ENCODE data around the gene MLLT3.
"Not testable (repeated sequence)": the region's sequence is repeated elsewhere in the genome, so short reads cannot be mapped to it uniquely, and the experiment has no call there.

Gene MLLT3

GRCh38 chr9:20622330-20623020, at the start of gene MLLT3:
Gene MLLT3, minus strand, starts transcription at chr9:20622499.
- peak; percentile 88 for FAIRE-seq

- FAIRE-seq, result no peak
Measured at GRCh38 chr9:20671635-20672034, 49.3 kb upstream of the MLLT3 start.

DNA sequence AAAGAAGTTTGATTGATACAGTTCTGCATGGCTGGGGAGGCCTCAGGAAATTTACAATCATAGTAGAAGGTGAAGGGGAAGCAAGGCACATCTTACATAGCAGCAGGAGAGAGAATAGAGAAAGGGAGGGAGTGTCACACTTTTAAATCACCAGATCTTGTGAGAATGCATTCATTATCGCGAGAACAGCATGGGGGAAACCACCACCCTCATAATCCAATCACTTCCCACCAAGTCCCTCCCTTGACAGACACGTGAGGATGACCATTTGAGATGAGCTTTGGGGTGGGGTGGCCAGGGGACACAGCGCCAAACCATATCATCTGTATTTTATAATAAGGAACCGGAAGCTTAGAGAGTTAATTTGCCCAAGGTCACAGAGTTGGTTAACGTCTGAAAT, 48.1 kb upstream of the MLLT3 start:
- no peak for FAIRE-seq

DNA sequence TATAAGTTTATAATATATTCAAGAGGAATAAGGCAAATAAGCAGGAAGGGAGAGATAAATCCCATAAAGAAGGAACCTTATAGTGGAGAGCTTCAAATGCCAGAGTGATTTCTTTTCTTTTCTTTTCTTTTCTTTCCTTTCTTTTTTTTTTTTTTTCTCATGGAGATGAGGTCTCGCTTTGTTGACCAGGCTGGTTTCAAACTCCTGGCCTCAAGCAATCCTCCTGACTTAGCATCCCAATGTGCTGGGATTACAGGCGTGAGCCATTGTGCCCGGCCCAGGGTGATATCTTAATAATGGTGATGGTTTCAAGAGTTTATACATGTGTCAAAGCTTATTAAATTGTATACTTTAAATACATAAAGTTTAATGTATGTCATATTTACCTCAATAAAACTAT, 42.2 kb upstream of the MLLT3 start:
- FAIRE-seq, result no peak

- FAIRE-seq, result no peak
Measured at GRCh38 chr9:20663133-20663532, 40.8 kb upstream of the MLLT3 start.

- FAIRE-seq, result no peak
Measured at GRCh38 chr9:20662156-20662555, 39.9 kb upstream of the MLLT3 start.

GRCh38 chr9:20659474-20659967, 37.2 kb upstream of the MLLT3 start:
- FAIRE-seq, result no peak

DNA sequence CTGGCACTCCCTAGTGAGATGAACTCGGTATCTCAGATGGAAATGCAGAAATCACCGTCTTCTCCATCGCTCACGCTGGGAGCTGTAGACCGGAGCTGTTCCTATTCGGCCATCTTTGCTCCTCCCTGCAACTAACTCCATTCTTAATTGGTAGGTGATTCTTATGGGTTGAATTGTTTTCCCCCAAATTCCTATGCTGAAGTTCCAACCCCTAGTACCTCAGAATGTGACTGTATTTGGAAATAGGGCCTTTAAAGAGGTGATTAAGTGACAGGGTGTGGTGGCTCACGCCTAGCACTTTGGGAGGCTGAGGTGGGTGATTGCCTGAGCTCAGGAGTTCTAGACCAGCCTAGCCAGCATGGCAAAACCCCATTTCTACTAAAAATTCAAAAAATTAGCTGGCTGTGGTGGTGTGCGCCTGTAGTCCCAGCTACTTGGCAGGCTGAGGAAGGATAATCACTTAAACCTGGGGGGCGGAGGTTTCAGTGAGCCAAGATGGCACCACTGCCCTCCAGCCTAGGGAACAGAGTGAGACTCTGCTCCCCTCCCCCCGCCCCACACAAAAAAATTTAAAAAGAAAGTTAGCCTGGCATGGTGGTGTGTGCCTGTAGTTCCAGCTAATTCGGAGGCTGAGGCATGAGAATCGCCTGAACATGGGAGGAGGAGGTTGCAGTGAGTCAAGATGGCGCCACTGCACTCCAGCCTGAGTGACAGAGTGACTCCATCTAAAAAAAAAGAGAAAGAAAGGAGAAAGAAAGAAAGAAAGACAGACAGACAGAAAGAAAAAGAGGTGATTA, 36.6 kb upstream of the MLLT3 start:
- FAIRE-seq, result no peak

- FAIRE-seq, result not testable (repeated sequence)
Measured at GRCh38 chr9:20658246-20658667, 36.0 kb upstream of the MLLT3 start.

DNA sequence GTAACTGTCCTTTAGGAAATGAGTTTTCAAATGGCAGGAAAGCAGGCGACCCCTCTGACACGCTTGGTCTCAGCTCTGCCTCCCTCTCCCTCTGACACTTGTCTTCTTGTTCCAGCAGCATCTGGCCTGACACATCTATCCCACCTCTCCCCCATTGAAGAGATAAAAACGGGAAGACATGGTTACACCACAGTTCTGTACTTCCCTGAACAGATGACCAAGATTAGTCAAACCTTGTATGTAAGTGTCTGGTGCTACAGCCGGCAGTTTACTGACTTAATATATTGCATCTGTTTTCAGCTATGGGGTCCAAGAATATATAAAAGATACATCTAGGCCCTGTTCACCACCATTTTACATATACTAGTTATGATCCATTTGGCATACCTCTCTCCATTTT, 29.6 kb upstream of the MLLT3 start:
- no peak for FAIRE-seq

DNA sequence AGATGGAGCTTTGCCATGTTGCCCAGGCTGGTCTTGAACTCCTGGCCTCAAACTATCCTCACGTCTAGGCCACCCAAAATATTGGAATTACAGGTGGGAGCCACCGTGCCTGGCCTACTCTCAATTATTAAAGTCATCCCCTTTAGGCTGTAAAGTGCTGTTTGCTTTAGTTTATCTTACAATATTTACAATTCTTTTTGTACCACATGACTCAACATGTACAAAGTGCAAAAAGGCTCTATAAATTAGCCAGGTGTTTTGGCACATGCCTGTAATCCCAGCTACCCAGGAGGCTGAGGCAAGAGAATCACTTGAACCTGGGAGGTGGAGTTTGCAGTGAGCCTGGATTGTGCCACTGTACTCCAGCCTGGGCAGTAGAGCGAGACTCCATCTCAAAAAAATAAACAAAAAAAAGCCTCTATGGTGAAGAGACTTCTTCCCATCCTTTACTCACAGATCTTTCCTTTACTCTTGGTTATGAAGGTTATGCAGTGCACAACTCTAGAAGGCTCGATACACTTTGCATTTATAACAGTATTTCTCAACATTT, 28.5 kb upstream of the MLLT3 start:
- no peak for FAIRE-seq

GRCh38 chr9:20650313-20650712, 28.0 kb upstream of the MLLT3 start:
- no peak for FAIRE-seq

DNA sequence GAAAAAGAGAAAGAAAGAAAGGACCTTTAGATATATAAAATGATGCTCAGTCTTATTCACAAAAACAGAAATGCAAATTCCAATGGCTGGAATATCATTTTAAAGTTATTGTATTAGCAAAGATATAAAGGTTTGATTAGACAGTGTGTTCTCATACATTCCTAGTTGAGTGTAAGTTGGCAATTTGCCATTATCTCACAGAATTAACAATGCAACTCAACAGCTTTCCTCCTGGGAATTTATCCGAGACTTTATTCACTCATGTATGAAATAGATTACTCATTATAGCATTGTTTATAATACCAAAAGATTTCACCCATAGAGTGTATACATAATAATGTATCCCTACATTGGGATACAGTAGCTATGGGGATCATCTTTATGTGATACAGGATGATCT, 27.1 kb upstream of the MLLT3 start:
- no peak for FAIRE-seq

GRCh38 chr9:20646656-20647055, 24.4 kb upstream of the MLLT3 start:
- no peak for FAIRE-seq

GRCh38 chr9:20643660-20644059, 21.4 kb upstream of the MLLT3 start:
- FAIRE-seq, result no peak

DNA sequence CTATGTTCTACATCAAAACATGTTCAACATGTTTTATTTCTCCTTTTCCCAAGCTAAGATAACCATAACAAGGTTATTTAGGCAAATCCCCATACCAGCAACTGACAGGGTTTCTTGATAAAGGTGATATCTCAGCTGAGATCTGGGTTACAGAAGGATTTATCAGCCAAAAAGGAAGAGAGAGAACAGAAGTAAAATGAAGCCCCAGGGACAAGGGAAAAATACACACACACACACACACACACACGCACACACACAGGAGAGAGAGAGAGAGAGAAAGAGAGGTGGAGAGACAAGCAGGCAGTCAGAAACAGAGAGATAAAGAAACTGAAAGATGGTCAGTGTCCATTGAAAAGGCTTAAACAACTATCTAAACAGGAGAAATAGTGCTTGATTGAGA, 19.7 kb upstream of the MLLT3 start:
- FAIRE-seq, result no peak

GRCh38 chr9:20640331-20641187, 18.3 kb upstream of the MLLT3 start:
- no peak for FAIRE-seq

DNA sequence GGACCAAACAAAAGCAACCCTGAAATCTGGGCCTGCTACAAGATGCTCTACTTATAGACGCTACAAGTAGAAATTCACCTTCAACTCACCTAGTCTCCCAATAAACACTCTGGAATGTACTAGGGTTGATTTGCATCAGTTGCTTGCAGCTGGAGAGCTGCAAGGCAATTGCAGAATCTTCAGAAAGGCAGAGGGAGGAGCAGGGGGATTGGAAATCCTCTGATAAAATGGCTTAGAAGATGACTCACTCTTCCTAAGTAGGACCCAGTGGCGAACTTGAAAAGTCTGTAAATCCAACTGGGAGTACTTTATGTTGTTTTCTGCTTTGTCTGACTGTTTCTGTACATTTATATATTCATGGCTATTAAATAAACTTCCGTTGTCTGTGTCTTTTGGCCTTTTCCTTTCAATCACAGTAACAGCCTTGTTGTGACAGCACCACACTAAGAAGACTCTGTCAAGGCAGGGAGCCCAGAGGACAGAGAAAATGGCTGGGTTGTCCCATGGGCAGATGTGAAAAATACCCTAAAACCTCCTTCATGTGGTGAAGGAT, 14.7 kb upstream of the MLLT3 start:
- FAIRE-seq, result no peak

- FAIRE-seq, result no peak
Measured at GRCh38 chr9:20634895-20635294, 12.6 kb upstream of the MLLT3 start.

DNA sequence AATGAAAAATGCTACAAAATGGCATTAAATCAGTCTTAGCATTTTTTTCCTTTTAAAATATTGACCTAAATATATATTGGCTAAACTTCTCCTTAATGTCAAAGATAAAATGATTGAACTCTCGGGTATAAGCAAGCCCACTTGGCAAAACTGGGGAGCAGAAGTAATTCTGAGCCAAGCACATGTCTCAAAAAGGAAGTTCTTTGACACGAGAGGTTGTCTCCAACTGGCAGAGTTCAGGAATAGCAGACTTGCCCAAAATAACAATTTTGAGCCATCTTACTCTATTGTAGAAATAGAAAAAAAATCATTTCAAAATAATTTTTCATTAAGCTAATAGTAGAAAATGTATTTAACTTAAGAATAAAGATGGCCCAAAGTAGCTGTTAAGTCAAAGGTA, 10.4 kb upstream of the MLLT3 start:
- no peak for FAIRE-seq

DNA sequence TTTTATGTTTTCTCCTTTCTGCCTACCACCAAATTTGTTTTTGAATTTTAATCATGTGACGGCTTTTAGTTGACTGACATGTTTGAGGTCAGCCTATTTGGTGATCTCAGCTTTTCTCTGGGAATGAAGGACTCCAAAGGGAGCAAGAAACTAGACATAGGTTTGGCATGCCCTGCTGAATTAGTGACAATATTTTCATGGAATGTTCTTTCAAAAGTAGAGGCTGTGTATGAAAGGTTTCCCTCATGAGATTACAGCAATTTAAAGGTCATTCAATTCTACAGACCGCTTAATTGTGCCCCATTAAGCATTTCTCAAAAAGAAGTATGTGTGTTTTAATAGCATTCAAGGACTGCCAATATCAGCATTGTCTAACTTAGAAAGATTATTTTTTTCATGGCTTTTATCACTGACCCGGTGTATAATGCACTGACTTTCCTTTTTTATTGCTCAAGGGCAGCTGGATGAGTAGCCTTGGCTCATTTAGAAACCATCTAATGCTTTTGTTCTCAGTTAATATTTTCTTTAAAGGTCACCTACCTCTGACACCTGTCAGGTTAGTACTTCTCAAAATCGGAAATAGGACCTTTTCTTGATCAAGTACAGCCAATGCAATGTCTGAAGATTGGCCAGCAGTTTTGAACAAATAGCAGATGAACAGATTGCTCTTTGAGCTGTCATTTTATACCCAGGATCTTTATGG, 8.1 kb upstream of the MLLT3 start:
- FAIRE-seq, result no peak

DNA sequence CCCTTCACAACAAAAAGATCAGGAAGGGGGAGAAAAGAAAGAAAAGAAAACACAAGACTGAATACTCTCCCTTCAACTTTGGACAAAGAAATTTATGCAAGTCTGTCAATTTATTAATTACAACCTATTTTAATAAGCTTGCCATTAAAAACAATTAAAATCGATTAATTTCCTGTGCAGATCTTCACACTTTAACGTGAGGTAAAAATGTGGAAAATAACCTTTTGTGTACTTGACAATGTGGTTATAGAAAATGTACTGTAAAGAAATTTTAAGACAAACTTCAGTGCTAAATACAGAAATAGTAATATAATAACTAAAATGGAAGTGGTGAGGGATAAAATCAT, 2.7 kb upstream of the MLLT3 start:
- no peak for FAIRE-seq
